ENCODE measurements around the gene SLC35F1.

The SLC35F1 gene

GRCh38 chr6:118103381-118104146 is 196.5 kb downstream of the SLC35F1 start:
- DNase-seq (ENCODE audit: extremely low read depth in 1 of 2, low read depth in 1 of 2) = no peak

GRCh38 chr6:118122161-118122725 is 215.2 kb downstream of the SLC35F1 start:
- no peak for DNase-seq (ENCODE audit: extremely low read depth in 1 of 2, low read depth in 1 of 2)

- no peak for DNase-seq (ENCODE audit: extremely low read depth in 1 of 2, low read depth in 1 of 2)
Observed at GRCh38 chr6:118122801-118123200, 215.7 kb downstream of the SLC35F1 start.

DNA sequence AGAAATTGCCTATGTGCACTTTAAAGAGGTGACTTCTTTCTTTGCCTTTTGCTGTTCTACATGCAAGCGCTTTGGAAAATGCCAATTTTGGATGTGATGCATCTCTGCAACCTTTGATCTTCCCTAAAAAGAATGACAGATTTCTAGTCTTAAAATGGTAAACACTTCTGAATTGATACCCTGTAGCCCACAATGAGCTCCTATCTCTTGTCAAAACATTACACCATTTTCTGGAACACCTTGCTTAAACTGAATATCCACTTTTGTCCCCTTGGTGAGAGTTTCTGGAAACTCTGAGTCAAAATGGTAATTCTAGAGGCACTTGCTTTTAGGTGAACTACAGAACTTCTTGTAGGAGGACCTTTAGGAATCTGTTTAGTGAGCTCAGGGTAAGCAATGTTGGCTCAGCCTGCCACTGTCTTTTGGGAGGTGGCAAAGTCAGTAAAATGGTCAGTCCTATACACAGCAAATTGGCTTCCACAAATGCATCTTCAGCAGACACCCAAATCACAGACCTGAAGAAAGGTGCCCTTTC is 216.5 kb downstream of the SLC35F1 start:
- DNase-seq (ENCODE audit: extremely low read depth in 1 of 2, low read depth in 1 of 2) = no peak

- no peak for DNase-seq (ENCODE audit: extremely low read depth in 1 of 2, low read depth in 1 of 2)
Observed at GRCh38 chr6:118124851-118125250, 217.8 kb downstream of the SLC35F1 start.

DNA sequence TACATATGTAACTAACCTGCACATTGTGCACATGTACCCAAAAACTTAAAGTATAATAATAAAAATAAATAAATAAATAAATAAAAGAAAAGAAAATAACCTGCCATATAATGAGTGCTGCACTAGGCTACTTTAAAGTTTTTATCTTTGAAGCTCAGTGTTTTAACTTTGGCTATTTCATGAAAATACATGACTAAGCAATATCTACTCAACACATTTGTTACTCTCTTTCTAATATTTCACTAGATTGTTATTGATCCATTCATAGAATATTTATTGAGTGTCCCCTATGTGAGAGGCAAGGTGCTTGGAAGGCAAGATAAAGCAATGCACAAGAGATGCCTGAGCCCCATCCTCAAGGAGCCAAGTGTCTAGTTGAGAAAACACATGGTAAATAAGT is 221.7 kb downstream of the SLC35F1 start:
- DNase-seq (ENCODE audit: extremely low read depth in 1 of 2, low read depth in 1 of 2) = no peak

- no peak for DNase-seq (ENCODE audit: extremely low read depth in 1 of 2, low read depth in 1 of 2)
Observed at GRCh38 chr6:118134206-118134605, 227.1 kb downstream of the SLC35F1 start.

- no peak for DNase-seq (ENCODE audit: extremely low read depth in 1 of 2, low read depth in 1 of 2)
Observed at GRCh38 chr6:118134736-118135135, 227.7 kb downstream of the SLC35F1 start.

- no peak for DNase-seq (ENCODE audit: extremely low read depth in 1 of 2, low read depth in 1 of 2)
Observed at GRCh38 chr6:118135371-118135770, 228.3 kb downstream of the SLC35F1 start.

DNA sequence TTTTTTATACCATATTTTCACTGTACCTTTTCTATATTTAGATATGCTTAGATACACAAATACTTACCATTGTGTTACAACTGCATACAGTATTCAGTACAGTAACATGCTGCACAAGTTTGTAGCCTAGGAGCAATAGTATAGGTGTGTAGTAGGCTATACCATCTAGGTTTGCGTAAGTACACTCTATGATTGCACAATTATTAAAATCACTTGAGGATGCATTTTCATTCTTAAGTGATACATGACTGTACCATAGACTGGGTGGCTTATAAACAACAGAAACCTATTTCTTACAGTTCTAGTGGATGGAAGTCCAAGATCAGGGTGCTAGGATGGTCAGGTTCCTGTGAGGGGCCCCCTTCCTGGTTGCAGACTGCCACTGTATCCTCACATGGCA is 234.1 kb downstream of the SLC35F1 start:
- no peak for DNase-seq (ENCODE audit: extremely low read depth in 1 of 2, low read depth in 1 of 2)

DNA sequence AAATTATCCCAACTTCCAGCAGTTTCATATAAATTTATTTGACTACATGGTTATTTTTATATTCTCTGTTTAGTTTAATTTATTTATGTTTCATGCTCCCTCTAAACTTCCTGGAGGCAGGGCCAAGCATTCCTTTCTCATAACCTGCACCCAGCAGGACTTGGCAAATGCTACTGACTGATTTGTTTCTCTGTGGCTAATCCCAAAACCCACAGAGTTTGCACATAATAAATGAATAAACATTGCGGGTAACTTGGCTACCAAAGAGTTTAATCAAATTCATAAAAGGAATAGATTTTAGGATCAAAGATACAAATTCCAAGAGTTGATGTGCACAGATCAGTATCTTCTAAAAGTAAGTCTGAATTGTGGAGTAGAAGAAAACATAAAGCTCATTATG is 239.5 kb downstream of the SLC35F1 start:
- DNase-seq (ENCODE audit: extremely low read depth in 1 of 2, low read depth in 1 of 2) = no peak

DNA sequence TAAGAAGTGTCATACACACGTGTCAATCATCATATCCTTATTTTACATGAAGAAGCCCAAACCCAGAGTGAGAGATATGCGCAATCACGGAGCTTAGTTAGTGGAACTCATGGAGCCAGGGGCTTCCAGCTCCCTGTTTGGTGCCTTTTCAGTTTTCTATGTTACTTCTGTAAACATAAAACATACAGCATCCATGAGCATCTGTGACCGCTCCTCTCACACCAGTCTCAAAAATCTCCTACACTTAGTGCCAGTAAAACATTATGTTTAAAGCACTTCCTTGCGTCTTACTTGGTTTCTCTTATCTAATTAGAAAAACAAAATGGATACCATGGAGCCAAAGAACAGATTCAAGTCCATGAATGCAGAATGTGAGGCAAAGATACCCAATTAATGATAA is 240.4 kb downstream of the SLC35F1 start:
- DNase-seq (ENCODE audit: extremely low read depth in 1 of 2, low read depth in 1 of 2) = no peak

DNA sequence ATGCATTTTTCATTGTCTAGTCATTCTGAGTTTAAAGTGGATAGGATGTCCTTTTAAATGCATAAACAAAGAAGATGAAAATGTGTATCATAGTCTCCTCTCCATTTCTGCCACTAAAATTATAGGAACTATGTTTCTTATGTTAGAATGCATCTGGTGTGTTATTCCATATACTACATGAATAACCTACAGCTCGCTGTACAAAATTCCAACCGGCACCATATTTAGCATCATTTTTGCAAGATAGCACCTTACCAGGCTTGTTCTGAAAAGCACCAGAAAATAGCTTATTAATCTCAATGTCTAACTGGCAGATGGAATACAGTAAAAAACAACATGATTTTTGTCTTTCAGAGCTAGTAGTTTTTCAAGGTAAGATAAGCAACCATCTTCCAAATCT is 241.5 kb downstream of the SLC35F1 start:
- no peak for DNase-seq (ENCODE audit: extremely low read depth in 1 of 2, low read depth in 1 of 2)

GRCh38 chr6:118152524-118152923 is 245.5 kb downstream of the SLC35F1 start:
- DNase-seq (ENCODE audit: extremely low read depth in 1 of 2, low read depth in 1 of 2) = no peak

DNA sequence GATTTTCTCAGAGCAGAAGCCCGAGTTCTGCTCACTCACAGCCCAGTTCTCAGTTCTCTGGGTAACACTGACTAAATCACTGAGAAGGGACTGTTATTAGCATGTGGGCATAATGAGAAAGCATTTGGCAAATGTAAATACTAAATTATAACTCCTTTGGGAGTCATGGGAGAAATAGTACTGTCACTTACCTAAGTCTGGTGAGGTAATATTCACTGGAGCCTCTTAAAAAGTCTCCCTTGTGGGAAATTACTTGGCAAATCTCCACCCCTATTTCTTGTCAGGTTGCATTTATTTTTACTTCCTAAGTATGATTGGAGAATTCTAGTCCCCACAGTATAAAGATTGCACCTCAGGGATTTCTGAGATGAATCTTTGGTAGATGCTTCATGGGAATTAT is 254.3 kb downstream of the SLC35F1 start:
- DNase-seq (ENCODE audit: extremely low read depth in 1 of 2, low read depth in 1 of 2) = no peak

DNA sequence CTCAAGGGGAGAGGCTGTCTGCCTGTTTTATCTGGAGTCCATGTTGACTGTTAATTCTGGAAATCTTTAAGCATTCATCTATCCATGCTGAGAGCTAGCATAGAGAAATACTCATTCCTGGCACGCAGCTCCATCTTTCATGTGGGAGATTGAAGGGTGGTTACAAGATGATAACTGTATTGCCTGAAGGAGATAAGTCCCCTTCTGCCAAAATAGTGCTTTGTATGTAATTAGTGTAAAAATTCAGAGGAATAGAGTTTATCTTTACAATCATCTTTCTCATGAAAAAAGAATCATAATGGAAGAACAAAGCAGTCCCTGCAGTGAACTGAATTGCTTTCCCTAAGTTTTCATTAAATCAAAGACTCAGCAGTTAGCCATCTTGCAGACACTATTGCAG is 256.5 kb downstream of the SLC35F1 start:
- DNase-seq (ENCODE audit: extremely low read depth in 1 of 2, low read depth in 1 of 2) = no peak

DNA sequence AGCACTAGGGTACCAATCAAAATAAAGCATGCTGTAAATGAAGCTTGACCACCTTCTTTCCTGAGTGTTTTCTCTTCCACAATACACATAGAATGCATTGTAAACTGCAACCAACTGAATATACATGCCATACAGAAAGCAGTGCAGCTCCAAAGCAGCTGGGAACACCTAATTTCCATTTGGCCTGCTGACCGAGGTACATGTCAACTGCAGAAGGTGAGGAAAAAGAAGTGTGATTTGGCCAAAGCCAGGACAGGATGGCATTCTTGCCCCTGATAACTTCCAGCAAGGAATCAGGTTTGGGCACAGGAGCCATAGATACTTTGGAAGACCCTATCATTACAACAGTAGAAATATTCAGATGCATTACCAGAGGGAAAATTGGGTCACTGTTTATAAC is 258.4 kb downstream of the SLC35F1 start:
- DNase-seq (ENCODE audit: extremely low read depth in 1 of 2, low read depth in 1 of 2) = no peak

GRCh38 chr6:118168421-118168820 is 261.4 kb downstream of the SLC35F1 start:
- DNase-seq (ENCODE audit: extremely low read depth in 1 of 2, low read depth in 1 of 2) = no peak

GRCh38 chr6:118171852-118172251 is 264.8 kb downstream of the SLC35F1 start:
- no peak for DNase-seq (ENCODE audit: extremely low read depth in 1 of 2, low read depth in 1 of 2)

DNA sequence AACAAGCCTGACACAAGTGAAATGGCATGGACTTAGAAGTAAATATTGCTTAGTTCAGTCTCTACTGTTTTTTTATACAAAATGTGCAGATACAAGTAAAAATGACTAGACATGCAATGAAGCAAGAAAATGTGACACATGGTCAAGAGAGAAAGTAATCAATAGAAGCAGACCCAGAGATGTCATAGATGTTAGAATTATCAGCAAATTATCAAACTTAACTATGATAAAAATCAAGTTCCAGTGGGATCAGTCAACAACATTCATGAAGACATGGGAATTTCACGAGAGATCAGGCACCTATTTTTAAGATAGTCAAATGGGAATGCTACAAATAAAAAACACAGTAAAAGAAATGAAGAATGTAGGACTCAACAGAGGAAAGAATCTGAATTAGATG is 267.0 kb downstream of the SLC35F1 start:
- no peak for DNase-seq (ENCODE audit: extremely low read depth in 1 of 2, low read depth in 1 of 2)

GRCh38 chr6:118177720-118178119 is 270.7 kb downstream of the SLC35F1 start:
- no peak for DNase-seq (ENCODE audit: extremely low read depth in 1 of 2, low read depth in 1 of 2)

GRCh38 chr6:118179048-118179447 is 272.0 kb downstream of the SLC35F1 start:
- DNase-seq (ENCODE audit: extremely low read depth in 1 of 2, low read depth in 1 of 2) = no peak

All from activated CD8-positive, alpha-beta memory T cell treated with anti-CD3 and anti-CD28 coated beads for 1 hour (primary cell).